GM18505 (cell line): Measurements from ENCODE around the gene CES2.
"Not testable (repeated sequence)": the region's sequence is repeated elsewhere in the genome, so short reads cannot be mapped to it uniquely, and the experiment has no call there.

Experiments used
- ATAC-seq: cut with Tn5 transposase; IDR thresholded peaks from one replicate; pipeline ENCODE4 v1.9.1; 2021; ENCODE audit not compliant: unreplicated experiment
- POLR2A ChIP-seq: IDR thresholded peaks from 4 replicates; pipeline ENCODE4 v1.6.1; 2011; ENCODE audit warnings: borderline replicate concordance; ENCODE audit not compliant: insufficient read depth, insufficient read length; ENCODE audit errors: extremely low read depth

The CES2 gene

GRCh38 chr16:66972983-66973382 lies 37.7 kb downstream of the CES2 start:
- TF ChIP-seq POLR2A: no peak
- ATAC-seq: no peak

- TF ChIP-seq POLR2A: no peak
- no peak for ATAC-seq
Measured at GRCh38 chr16:66973716-66974115, 38.4 kb downstream of the CES2 start.

GRCh38 chr16:66974156-66974931 lies 39.0 kb downstream of the CES2 start:
- not testable (repeated sequence) for ATAC-seq

GRCh38 chr16:66974932-66975246 lies 39.6 kb downstream of the CES2 start:
- not testable (repeated sequence) for ATAC-seq

- no peak for ATAC-seq
- no peak for TF ChIP-seq POLR2A
Measured at GRCh38 chr16:66975302-66975893, 40.1 kb downstream of the CES2 start.

GRCh38 chr16:66976746-66977145 lies 41.4 kb downstream of the CES2 start:
- ATAC-seq: no peak
- TF ChIP-seq POLR2A: no peak

GRCh38 chr16:66977341-66978113 lies 42.2 kb downstream of the CES2 start:
- TF ChIP-seq POLR2A: no peak
- ATAC-seq: no peak

GRCh38 chr16:66979011-66979717 lies 43.8 kb downstream of the CES2 start:
- ATAC-seq: no peak
- TF ChIP-seq POLR2A: no peak

GRCh38 chr16:66983033-66983432 lies 47.7 kb downstream of the CES2 start:
- TF ChIP-seq POLR2A: no peak
- ATAC-seq: no peak

GRCh38 chr16:66984892-66985311 lies 49.6 kb downstream of the CES2 start:
- ATAC-seq: no peak
- TF ChIP-seq POLR2A: no peak

- TF ChIP-seq POLR2A: no peak
- no peak for ATAC-seq
Measured at GRCh38 chr16:66986559-66986958, 51.2 kb downstream of the CES2 start.

- ATAC-seq: no peak
- no peak for TF ChIP-seq POLR2A
Measured at GRCh38 chr16:66988197-66988788, 53.0 kb downstream of the CES2 start, which contains the start of gene CES4A. Gene CES4A, plus strand, starts transcription at chr16:66988589. Its CDS starts 184 bp downstream, at chr16:66988773.

GRCh38 chr16:66991545-66992077 lies 56.3 kb downstream of the CES2 start:
- ATAC-seq: no peak
- TF ChIP-seq POLR2A: no peak

GRCh38 chr16:66993558-66993957 lies 58.2 kb downstream of the CES2 start:
- not testable (repeated sequence) for ATAC-seq
